Measurements from ENCODE around the gene KLHDC10. TPM values are rescaled to one million over a fixed set of nuclear protein-coding genes. Genes with fewer than 3 reads are reported as not detected.
A peak's percentile ranks its signal among the peaks of the same experiment; 100 is the strongest.

The KLHDC10 gene
- total and polyA plus RNA-seq, 2 of the 13 experiments (the other 11 are each of a cell fraction or from before 2014, with no cell fraction given): 11.9 to 21.6 TPM

- TF ChIP-seq ZNF235 (CRISPR knock-in tag; IDR thresholded peaks at IDR 0.05; ENCODE audit: borderline replicate concordance) (peak; percentile 37; the same call in 1 of the 2 replicates), SRSF9 (IDR thresholded peaks at IDR 0.05; ENCODE audit: borderline replicate concordance, insufficient read depth, low read depth, low read length, poor library complexity, severe bottlenecking) (no peak), ATF7-NPFF (CRISPR knock-in tag; IDR thresholded peaks at IDR 0.05; ENCODE audit: low read depth) (no peak), ZMAT3 (CRISPR knock-in tag; conservative IDR thresholded peaks at IDR 0.05) (no peak), ZNF558 (CRISPR knock-in tag; IDR thresholded peaks at IDR 0.05; ENCODE audit: borderline replicate concordance) (no peak), SCMH1 (CRISPR knock-in tag; IDR thresholded peaks at IDR 0.05; ENCODE audit: borderline replicate concordance) (no peak), ZNF441 (CRISPR knock-in tag; IDR thresholded peaks at IDR 0.05; ENCODE audit: borderline replicate concordance) (peak; percentile 52; the same call in 1 of the 2 replicates), ZNF839 (CRISPR knock-in tag; IDR thresholded peaks at IDR 0.05; ENCODE audit: borderline replicate concordance) (no peak), CAMTA2 (CRISPR knock-in tag; IDR thresholded peaks at IDR 0.05; ENCODE audit: borderline replicate concordance) (no peak), ATF7 (IDR thresholded peaks at IDR 0.05) (0 out of 2 replicates have a peak, but pooled peaks have one; percentile 32), ATF7 (CRISPR knock-in tag; IDR thresholded peaks at IDR 0.05) (peak; percentile 79), KLF6 (CRISPR knock-in tag; IDR thresholded peaks at IDR 0.05) (no peak), JUND (CRISPR knock-in tag; IDR thresholded peaks at IDR 0.05) (no peak), TAF1 (CRISPR knock-in tag; IDR thresholded peaks at IDR 0.05) (peak; percentile 54; the same call in 1 of the 2 replicates), ZFP90 (CRISPR knock-in tag; IDR thresholded peaks at IDR 0.05; ENCODE audit: borderline replicate concordance) (no peak), LBX2 (CRISPR knock-in tag; IDR thresholded peaks at IDR 0.05; ENCODE audit: borderline replicate concordance) (no peak), TFDP2 (CRISPR knock-in tag; IDR thresholded peaks at IDR 0.05) (peak; percentile 26; the same call in 1 of the 2 replicates), TEF (CRISPR knock-in tag; IDR thresholded peaks at IDR 0.05) (no peak), ZNF205 (CRISPR knock-in tag; IDR thresholded peaks at IDR 0.05) (0 out of 2 replicates have a peak, but pooled peaks have one; percentile 13), ELF3 (CRISPR knock-in tag; IDR thresholded peaks at IDR 0.05) (peak; percentile 31; the same call in 1 of the 2 replicates), NBN (conservative IDR thresholded peaks at IDR 0.05) (no peak), MAZ (IDR thresholded peaks at IDR 0.05; ENCODE audit: borderline replicate concordance, low read depth, low read length) (peak; percentile 48; the same call in 1 of the 2 replicates), MAZ (CRISPR knock-in tag; IDR thresholded peaks at IDR 0.05; ENCODE audit: low read depth) (peak; percentile 78), E2F1 (CRISPR knock-in tag; IDR thresholded peaks at IDR 0.05) (no peak), SPEN (CRISPR knock-in tag; IDR thresholded peaks at IDR 0.05; ENCODE audit: low read depth) (peak; percentile 69; the same call in 1 of the 2 replicates), IRF2 (CRISPR knock-in tag; IDR thresholded peaks at IDR 0.05) (peak; percentile 88), HNRNPK (IDR thresholded peaks at IDR 0.05; ENCODE audit: low read depth, low read length, poor library complexity, severe bottlenecking) (no peak)
Observed at GRCh38 chr7:130069978-130070860, at the start of gene KLHDC10 (continued).
